Nephron (organoid): ENCODE data around the gene NEDD4L.

Source experiments
- H3K27ac Mint-ChIP-seq, 3 experiments: 2 replicates each; pipeline ENCODE4 v1.8.0; 2020; ENCODE audit warnings: mixed read lengths in 3 of 3, mild to moderate bottlenecking in 2 of 3, moderate library complexity in 1 of 3
- H3K27me3 Mint-ChIP-seq: 2 replicates; pipeline ENCODE4 v1.8.0; 2021; ENCODE audit warnings: low read depth, mild to moderate bottlenecking, moderate library complexity, mixed read lengths
- H3K36me3 Mint-ChIP-seq: 2 replicates; pipeline ENCODE4 v1.8.0; 2020; ENCODE audit warnings: low read depth, mixed read lengths
- H3K4me1 Mint-ChIP-seq: 2 replicates; pipeline ENCODE4 v1.8.0; 2020; ENCODE audit warnings: mixed read lengths
- H3K4me3 Mint-ChIP-seq, 3 experiments: 2 replicates each; pipeline ENCODE4 v1.8.0; 2020; ENCODE audit warnings: mild to moderate bottlenecking in 3 of 3, mixed read lengths in 3 of 3, moderate library complexity in 2 of 3
- H3K9me3 Mint-ChIP-seq: 2 replicates; pipeline ENCODE4 v1.8.0; 2020; ENCODE audit warnings: mixed read lengths
- CTCF ChIP-seq, 3 experiments: fragments of 200-600 bp; sonication (generic); IDR thresholded peaks; one replicate each; pipeline ENCODE4 v1.5.0; 2021; ENCODE audit warnings: antibody characterized with exemption in 3 of 3; ENCODE audit not compliant: unreplicated experiment in 3 of 3

The NEDD4L gene

GRCh38 chr18:58051765-58052460 lies 7.9 kb downstream of the NEDD4L start:
- no peaks in the 10 kb centered on the region for H3K27me3 Mint-ChIP-seq
- peaks cover 16% of the 10 kb centered on the region for H3K36me3 Mint-ChIP-seq
- peak overlapping the region; percentile 36 to 81 (median 67) for H3K27ac Mint-ChIP-seq
- H3K9me3 Mint-ChIP-seq, result no peaks in the 10 kb centered on the region
- H3K4me3 Mint-ChIP-seq, result no peak overlapping the region
- peaks cover 37% of the 10 kb centered on the region for H3K4me1 Mint-ChIP-seq
- peak; percentile 31 to 40 (median 35) for TF ChIP-seq CTCF (IDR thresholded peaks at IDR 0.05; ENCODE audit: unreplicated experiment in 3 of 3)

- H3K36me3 Mint-ChIP-seq, result peaks cover 16% of the 10 kb centered on the region
- peaks cover 34% of the 10 kb centered on the region for H3K4me1 Mint-ChIP-seq
- no peaks in the 10 kb centered on the region for H3K27me3 Mint-ChIP-seq
- no peak for TF ChIP-seq CTCF (IDR thresholded peaks at IDR 0.05; ENCODE audit: unreplicated experiment in 3 of 3)
- H3K9me3 Mint-ChIP-seq, result no peaks in the 10 kb centered on the region
- no peak overlapping the region for H3K27ac Mint-ChIP-seq
- H3K4me3 Mint-ChIP-seq, result no peak overlapping the region
Observed at GRCh38 chr18:58052960-58053359, 8.9 kb downstream of the NEDD4L start.

- Mint-ChIP-seq H3K36me3 (peaks cover 26% of the 10 kb centered on the region), H3K27me3 (no peaks in the 10 kb centered on the region), H3K27ac (no peak overlapping the region), H3K4me1 (peaks cover 25% of the 10 kb centered on the region), H3K4me3 (no peak overlapping the region), H3K9me3 (no peaks in the 10 kb centered on the region)
- TF ChIP-seq CTCF (IDR thresholded peaks at IDR 0.05; ENCODE audit: unreplicated experiment in 3 of 3), result no peak
Observed at GRCh38 chr18:58054041-58054781, 10.2 kb downstream of the NEDD4L start.

- Mint-ChIP-seq H3K9me3 (no peaks in the 10 kb centered on the region), H3K27me3 (no peaks in the 10 kb centered on the region), H3K27ac (no peak overlapping the region), H3K36me3 (peaks cover 27% of the 10 kb centered on the region), H3K4me1 (peaks cover 24% of the 10 kb centered on the region), H3K4me3 (no peak overlapping the region)
- no peak for TF ChIP-seq CTCF (IDR thresholded peaks at IDR 0.05; ENCODE audit: unreplicated experiment in 3 of 3)
Observed at GRCh38 chr18:58055890-58056558, 12.0 kb downstream of the NEDD4L start.

GRCh38 chr18:58056852-58057251 lies 12.8 kb downstream of the NEDD4L start:
- no peak for TF ChIP-seq CTCF (IDR thresholded peaks at IDR 0.05; ENCODE audit: unreplicated experiment in 3 of 3)
- Mint-ChIP-seq H3K9me3 (no peaks in the 10 kb centered on the region), H3K36me3 (peaks cover 27% of the 10 kb centered on the region), H3K27me3 (no peaks in the 10 kb centered on the region), H3K4me1 (peaks cover 31% of the 10 kb centered on the region), H3K27ac (no peak overlapping the region), H3K4me3 (no peak overlapping the region)
